ENCODE data around the gene GFRA3.
"Not testable (repeated sequence)": the region's sequence is repeated elsewhere in the genome, so short reads cannot be mapped to it uniquely, and the experiment has no call there.

The GFRA3 gene, protein sequence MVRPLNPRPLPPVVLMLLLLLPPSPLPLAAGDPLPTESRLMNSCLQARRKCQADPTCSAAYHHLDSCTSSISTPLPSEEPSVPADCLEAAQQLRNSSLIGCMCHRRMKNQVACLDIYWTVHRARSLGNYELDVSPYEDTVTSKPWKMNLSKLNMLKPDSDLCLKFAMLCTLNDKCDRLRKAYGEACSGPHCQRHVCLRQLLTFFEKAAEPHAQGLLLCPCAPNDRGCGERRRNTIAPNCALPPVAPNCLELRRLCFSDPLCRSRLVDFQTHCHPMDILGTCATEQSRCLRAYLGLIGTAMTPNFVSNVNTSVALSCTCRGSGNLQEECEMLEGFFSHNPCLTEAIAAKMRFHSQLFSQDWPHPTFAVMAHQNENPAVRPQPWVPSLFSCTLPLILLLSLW

GRCh38 chr5:138274189-138274853 lies at the start of gene GFRA3:
TSS of gene GFRA3 (minus strand) at chr5:138274621. CDS start at chr5:138274424, 197 bp downstream.
- no peak for DNase-seq (ENCODE audit: low spot score)
- no peak for FAIRE-seq

DNA sequence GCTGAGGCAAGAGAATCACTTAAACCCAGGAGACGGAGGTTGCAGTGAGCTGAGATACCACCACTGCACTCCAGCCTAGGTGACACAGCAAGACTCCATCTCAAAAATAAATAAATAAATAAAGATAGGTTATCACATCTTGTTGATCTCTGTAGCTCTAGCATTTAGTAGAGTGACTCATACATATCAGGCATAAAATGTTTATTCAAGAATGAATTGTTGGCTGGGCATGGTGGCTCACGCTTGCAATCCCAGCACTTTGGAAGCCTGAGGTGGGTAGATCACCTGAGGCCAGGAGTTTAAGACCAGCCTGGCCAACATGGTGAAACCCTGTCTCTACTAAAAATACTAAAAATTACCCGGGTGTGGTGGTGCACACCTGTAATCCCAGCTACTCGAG lies 43.8 kb upstream of the GFRA3 start:
- not testable (repeated sequence) for FAIRE-seq; DNase-seq (ENCODE audit: low spot score)

DNA sequence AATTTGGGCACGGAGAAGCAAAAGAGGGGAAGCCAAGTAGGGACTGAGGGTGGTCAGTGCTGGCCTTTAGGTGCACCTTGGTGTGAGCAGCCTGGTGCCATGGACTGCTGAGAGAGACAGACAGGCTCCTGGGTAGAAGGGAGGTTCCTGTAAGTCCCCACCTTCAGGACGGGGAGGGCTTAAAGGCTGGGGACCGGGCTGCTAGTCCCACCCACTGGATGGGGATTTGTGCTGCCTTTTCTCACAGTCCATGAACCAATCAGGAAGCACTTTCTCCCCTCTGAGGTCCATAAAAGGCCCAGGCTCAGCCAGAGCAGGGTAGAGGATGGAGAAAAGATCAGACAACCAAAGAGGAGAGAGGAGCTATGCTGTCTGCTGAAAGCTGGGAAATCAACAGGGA lies 41.9 kb upstream of the GFRA3 start:
- FAIRE-seq = no peak

DNA sequence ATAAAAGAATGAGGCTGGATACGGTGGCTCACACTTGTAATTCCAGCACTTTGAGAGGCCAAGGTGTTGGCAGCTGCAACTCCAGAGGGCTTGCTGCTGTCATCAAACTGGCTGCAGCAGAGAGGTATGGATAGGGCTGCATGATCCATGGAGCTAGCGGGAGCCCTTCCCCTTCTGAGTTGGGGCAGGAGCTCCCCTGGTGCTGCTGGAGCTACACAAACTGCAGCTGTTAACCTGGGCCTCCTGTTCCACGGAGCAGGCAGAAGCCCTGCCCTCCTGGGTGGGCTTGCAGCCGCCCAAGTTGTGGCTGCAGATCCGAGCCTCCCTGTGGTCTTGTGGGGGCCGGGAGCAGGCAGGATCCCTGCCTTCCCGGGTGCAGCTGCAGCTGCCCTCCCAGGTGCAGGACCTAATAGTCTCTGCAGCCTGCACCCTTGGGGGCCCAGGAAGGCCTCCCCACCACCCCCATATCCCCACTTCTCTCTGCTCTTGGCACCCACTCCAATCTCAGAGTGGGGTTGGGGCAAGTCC lies 41.4 kb upstream of the GFRA3 start:
- FAIRE-seq (no peak), DNase-seq (ENCODE audit: low spot score) (no peak)

More for the DNA sequence above, 41.9 kb upstream of the GFRA3 start:
- DNase-seq (ENCODE audit: low spot score) = no peak

DNA sequence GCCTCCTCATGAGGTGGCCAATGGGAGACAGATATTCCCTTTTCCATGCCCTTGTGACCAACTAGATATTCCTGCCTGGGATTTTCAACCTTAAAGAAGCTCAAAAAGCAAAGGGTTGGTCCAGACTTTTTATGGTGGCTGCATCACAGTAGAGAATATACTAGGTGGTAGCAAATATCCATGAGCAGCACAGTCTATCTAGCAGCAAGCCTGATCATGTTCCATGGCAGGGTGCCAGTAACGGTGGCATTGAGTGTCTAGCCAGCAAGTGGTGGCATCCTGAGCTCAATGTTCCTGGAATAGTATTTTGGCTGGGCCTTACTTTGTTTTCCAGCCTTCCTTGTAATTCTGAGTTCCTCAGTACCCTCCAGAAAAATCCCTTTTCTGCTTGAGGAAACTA lies 31.4 kb upstream of the GFRA3 start:
- FAIRE-seq = no peak

DNA sequence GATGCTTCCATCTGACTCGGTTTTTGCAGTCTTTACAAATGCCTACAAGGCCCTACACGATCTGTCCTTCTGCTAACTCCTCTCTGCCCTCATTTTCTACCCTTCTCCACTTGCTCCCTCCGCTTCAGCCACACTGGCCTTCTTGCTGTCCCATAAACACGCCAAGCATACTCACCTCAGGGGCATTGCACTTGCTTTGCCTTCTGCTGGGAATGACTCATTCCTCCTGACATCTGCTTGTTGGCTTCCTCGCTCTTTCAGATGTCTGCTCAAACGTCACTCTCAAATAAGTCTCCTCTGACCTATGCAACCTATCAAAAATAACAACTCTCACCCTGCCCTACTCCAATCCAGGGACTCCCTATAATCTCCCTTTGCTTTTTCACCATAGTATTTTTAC lies 29.0 kb upstream of the GFRA3 start:
- DNase-seq (ENCODE audit: low spot score) (peak; percentile 6), FAIRE-seq (no peak)

More for the DNA sequence above, 31.4 kb upstream of the GFRA3 start:
- DNase-seq (ENCODE audit: low spot score) = no peak

DNA sequence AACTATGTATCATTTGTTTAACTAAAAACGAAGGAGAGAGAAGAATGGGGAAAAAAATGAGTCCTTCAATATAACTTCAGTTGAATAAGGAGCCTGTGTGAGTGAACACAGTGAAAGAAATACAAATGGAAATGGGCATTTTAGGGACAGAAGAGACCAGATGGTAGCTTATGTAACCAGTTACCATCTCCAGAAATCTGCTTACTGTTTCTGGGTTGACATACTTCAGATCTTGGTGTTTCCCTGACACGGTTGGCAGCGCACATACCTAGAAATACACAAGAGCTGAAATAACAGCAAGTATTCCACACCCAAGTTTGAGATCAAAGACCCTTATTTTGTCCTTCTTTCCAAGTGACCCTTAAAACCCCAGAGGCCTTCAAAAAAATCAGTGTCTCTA lies 14.9 kb upstream of the GFRA3 start:
- no peak for FAIRE-seq
- no peak for DNase-seq (ENCODE audit: low spot score)

DNA sequence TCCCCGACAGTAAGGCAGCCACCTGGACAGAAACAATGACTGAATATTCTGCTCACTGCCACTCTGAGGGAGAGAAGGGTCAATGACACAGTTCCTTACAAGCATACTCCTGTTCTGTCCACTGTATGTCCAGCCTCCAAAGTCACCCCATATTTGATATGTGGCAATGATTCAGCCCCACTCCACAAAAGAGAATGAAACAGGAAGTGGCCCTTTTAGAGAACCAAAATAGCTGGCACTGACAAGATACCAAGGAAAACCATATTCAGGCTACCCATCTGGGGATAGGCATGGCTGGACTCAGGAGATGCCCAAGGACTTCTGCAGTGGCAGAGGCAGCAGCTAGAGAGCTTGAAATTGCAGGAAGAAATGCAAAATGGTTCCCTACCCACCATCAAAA lies 12.8 kb upstream of the GFRA3 start:
- DNase-seq (ENCODE audit: low spot score) (no peak), FAIRE-seq (no peak)

DNA sequence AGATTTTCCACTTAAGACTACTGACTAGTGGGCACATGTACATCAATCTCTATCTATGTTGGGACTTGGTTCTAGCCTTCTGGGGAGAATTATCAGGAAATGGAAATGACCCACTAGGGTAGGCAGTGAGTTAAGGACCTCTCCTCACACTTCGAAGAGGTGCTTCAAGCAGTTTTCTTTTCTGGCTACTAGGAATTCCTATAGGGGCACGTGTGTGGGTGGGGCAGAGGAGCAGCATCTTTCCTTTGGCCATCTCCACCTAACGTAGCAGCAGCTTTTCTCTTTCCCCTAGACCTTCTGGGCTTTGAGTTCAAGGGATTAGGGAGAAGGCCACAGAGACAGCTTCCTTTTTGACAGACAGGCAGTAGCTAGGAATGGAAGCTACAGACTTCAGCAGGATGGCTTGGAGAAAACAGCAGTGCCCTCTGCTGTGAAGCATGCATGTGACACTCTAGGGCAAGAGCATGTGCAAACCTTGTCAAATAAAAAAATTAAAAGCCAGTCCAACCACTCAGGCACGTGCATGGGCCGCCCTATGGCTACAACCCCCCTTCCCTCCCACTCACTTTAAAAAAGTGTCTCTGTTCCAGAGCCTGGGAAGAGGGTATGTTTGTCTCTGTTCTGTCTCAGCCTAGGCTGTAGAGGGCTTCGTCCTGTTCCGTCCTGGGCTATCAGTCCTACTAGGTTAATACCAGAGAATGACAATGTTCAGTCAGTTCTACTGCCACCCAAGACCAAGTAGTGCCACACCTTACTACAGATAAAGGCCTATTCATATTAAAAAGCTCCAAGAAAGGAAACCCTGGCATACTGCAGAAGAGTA lies 8.7 kb upstream of the GFRA3 start:
- DNase-seq (ENCODE audit: low spot score) (no peak), FAIRE-seq (no peak)

DNA sequence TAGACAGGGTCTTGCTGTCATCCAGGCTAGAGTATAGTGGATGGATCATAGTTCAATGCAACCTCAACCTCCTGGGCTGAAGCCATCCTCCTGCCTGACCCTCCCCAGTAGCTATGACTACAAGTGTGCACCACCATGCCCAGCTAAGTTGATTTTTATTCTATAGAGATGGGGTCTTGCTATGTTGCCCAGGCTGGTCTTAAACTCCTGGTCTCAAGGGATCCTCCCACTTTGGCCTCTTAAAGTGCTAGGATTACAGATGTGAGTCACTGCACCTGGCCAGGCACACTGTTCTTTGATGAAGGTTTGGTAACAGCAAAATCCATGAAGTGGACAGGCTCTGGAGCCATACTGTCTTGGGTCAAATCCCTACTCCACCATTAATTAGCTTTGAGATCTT lies 6.5 kb upstream of the GFRA3 start:
- FAIRE-seq = no peak
- DNase-seq (ENCODE audit: low spot score) = no peak

DNA sequence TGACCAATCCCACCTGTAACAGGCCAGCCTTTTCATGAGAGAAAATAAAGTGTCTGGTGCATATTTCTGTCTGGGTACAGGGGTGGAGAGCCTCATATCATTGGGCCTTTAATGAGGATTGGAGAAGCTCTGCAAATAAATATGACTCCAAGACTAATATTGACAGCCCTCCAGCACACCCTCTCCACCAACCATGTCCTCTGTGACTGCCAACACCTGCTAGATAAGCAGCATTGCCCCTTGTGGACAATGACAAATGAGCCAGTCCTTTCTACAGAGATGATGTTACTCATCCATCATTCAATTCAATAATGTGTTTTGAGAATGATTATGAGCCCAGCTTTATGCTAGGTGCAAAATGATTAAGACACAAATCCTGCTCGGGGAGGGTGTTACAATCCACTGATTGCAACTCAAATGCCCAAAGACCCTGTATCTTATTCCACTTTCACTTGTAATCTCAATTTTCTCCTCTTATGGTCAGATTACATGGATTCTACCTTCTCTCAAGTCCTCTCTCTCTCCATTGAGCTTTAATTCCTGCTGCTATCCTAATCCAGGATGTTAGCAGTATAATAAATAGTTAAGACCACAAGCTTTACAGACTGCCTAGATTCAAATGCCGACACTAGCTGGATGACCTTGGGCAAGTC lies 2.1 kb upstream of the GFRA3 start:
- FAIRE-seq = no peak

GRCh38 chr5:138275895-138276294 lies 1.5 kb upstream of the GFRA3 start:
- no peak for DNase-seq (ENCODE audit: low spot score)
- FAIRE-seq = no peak

More for the DNA sequence above, 2.1 kb upstream of the GFRA3 start:
- no peak for DNase-seq (ENCODE audit: low spot score)

- no peak for FAIRE-seq
- DNase-seq (ENCODE audit: low spot score) = no peak
These were observed 960 bp upstream of the GFRA3 start for GRCh38 chr5:138275379-138275782.

DNA sequence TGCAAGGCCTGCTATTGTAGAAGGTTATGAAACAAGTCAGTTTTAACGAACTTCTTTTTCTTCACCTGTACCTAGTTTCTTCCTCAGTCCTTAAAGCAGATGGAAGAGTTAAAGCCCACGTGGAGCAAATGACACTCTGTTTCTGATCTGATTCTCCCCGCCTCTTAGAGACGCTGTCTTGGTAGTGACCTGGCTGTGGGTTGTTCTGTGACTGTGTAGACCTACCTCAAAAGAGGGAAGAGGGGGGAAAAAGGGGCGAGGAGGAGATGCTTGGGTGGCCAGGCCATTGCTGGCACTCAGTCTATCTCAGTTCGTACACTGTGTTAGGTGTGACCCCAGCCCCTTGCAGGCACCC lies 610 bp downstream of the GFRA3 start:
- FAIRE-seq (no peak), DNase-seq (ENCODE audit: low spot score) (no peak)

DNA sequence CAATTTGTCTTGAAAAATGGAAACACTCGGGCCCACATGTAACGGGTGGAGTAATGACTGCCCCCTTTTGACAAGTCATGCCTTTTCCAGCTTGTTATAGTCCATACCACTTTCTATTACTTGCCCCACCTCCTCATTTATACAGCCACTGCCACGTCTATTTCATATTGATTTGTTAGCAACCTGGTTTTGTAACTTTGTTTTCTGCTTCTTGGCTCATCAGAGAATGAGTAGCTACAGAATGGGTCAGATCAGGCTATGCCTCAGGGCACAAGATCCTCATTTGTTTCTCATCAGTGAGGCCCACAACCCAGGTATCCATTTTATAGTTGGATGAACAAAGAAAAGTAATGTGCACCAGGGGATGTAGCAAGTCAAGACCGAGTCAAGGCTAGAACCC lies 1.7 kb downstream of the GFRA3 start:
- DNase-seq (ENCODE audit: low spot score) (no peak), FAIRE-seq (no peak)

DNA sequence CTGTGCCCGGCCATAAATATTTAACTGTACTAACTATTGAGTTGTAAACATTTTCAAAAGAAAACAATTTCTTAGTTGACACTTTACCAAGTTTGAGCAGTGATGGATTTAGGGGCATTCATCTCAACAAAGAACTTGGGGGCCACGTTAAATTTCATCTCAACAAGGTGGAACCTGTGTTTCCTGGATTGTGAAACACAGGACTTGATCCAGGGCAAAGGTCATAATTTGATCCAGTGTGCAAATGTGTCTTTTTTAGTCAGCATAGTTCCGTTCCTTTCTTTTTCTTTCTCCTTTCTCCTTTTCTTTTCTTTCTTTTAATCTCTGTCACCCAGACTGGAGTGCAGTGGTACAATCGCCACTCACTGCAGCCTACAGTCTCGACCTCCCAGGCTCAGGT lies 3.1 kb downstream of the GFRA3 start:
- FAIRE-seq = no peak

GRCh38 chr5:138264183-138264582 lies 10.2 kb downstream of the GFRA3 start:
- no peak for DNase-seq (ENCODE audit: low spot score)
- FAIRE-seq = no peak

More for the DNA sequence above, 3.1 kb downstream of the GFRA3 start:
- no peak for DNase-seq (ENCODE audit: low spot score)

GRCh38 chr5:138263581-138263980 lies 10.8 kb downstream of the GFRA3 start:
- no peak for DNase-seq (ENCODE audit: low spot score)
- no peak for FAIRE-seq

DNA sequence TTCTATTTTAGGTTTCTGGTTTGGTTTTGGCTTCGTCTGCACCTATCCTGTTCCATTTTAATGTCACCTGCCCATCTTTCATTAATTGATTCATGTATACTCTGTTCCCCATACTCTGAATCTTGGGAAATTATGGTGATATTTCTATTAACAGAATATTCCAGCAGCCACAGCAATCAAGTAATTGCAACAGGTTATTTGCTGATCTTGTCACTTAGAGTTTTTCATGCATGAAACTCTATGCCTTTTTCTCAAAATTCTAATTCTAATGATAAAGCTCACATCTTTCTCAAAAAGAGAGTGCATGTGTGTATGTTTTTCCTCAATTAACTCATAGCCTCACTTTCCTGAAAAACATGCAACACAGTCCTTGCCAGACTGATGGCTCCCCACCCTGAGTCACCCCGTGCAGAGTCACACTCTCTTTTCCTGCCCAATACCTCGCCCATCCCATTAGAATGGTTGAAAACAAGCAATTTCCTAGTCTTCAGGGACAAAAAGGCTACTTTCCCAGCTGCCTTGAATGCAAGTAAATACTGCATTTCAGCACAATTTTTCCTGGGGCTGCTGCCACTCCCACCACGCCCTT lies 15.6 kb downstream of the GFRA3 start:
- FAIRE-seq = no peak
- no peak for DNase-seq (ENCODE audit: low spot score)

DNA sequence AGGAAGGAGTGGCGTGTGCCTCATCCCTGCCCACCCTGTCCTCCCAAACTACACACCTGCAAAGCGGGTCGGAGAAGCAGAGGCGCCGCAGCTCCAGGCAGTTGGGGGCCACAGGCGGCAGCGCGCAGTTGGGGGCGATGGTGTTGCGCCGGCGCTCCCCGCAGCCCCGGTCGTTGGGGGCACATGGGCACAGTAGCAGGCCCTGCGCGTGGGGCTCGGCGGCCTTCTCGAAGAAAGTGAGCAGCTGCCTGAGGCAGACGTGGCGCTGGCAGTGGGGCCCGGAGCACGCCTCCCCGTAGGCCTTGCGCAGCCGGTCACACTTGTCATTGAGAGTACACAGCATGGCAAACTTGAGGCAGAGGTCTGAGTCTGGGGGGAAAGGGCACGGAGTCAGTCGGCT lies 16.8 kb downstream of the GFRA3 start:
- no peak for DNase-seq (ENCODE audit: low spot score)
- no peak for FAIRE-seq

DNA sequence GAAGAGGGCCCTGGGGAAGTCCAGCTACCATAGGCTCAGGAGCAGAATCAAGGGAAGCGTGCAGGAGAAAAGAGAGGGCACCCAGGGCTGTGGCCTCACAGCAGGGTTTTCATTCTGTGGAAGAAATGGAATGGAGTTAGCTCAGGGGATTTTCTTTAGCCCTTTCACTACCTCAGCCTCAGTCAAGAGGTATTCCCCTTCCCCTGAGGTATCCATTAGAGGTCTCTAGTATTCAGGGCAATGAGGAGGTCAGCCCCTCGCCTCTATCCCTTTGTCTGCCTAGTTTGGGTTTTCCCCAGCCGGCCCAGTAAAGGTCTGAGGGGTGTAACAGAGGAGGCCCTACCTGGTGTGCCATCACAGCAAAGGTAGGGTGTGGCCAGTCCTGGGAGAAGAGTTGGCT lies 21.5 kb downstream of the GFRA3 start:
- FAIRE-seq = no peak

More for the DNA sequence above, 21.5 kb downstream of the GFRA3 start:
- DNase-seq (ENCODE audit: low spot score) = no peak

Measured in urothelium cell line (cell line).